H1 (cell line): ENCODE measurements around the gene KCNK4. TPM values are rescaled to one million over a fixed set of nuclear protein-coding genes. Genes with fewer than 3 reads are reported as not detected.

Experiments
- CTCF ChIA-PET: fragments of 300-600 bp; sonication (Branson Sonifier 250); formaldehyde crosslinking; loops from one replicate; lab custom pipeline; 2021; ENCODE audit not compliant: partially characterized antibody; lab: Charles Lee
- POLR2A ChIA-PET: fragments of 300-600 bp; sonication (Branson Sonifier 250); formaldehyde crosslinking; loops from one replicate; lab custom pipeline; 2021; ENCODE audit warnings: inconsistent platforms; ENCODE audit not compliant: partially characterized antibody; lab: Charles Lee
- DNase-seq, 2 experiments: peaks; one replicate each; pipeline versions ENCODE4 v3.0.0 to v3.0.0-alpha.2; 2010 to 2022; ENCODE audit warnings: low spot score in 2 of 2, low read depth in 1 of 2, mixed read lengths in 1 of 2
- FAIRE-seq: peaks from 2 replicates; lab custom pipeline; 2011; peaks lifted over from hg19 to GRCh38; lab: Jason Lieb, UNC
- H2AFZ ChIP-seq: 2 replicates; pipeline ENCODE4 v1.8.1; 2012; ENCODE audit warnings: low read length, inconsistent platforms
- H2AK5ac ChIP-seq: 2 replicates; pipeline ENCODE4 v1.6.1; 2013; ENCODE audit warnings: low read depth, low read length
- H2BK120ac ChIP-seq: replicated peaks from 2 replicates; pipeline ENCODE3; 2013; ENCODE audit warnings: low read depth, low read length, inconsistent platforms
- H2BK12ac ChIP-seq: 2 replicates; pipeline ENCODE4 v1.6.1; 2013; ENCODE audit warnings: low read depth, low read length
- H2BK15ac ChIP-seq: 2 replicates; pipeline ENCODE4 v1.6.1; 2013; ENCODE audit warnings: low read length
- H2BK20ac ChIP-seq: 2 replicates; pipeline ENCODE4 v1.6.1; 2013; ENCODE audit warnings: low read length
- H2BK5ac ChIP-seq: 2 replicates; pipeline ENCODE4 v1.6.1; 2013; ENCODE audit warnings: low read depth, low read length
- H3K14ac ChIP-seq: 2 replicates; pipeline ENCODE4 v1.6.1; 2013; ENCODE audit warnings: inconsistent platforms; ENCODE audit not compliant: insufficient read length
- H3K18ac ChIP-seq: 2 replicates; pipeline ENCODE4 v1.6.1; 2013; ENCODE audit warnings: low read length; ENCODE audit errors: extremely low read depth
- H3K23ac ChIP-seq: 2 replicates; pipeline ENCODE4 v1.6.1; 2013; ENCODE audit warnings: inconsistent platforms; ENCODE audit not compliant: insufficient read length
- H3K23me2 ChIP-seq: 2 replicates; pipeline ENCODE4 v1.6.1; 2013; ENCODE audit warnings: low read depth, low read length
- H3K27ac ChIP-seq: 2 replicates; pipeline ENCODE4 v1.6.1; 2011; ENCODE audit warnings: low read depth, low read length, inconsistent platforms
- H3K27me3 ChIP-seq, 4 experiments: replicated peaks in 1 of 4; 1 replicate in 1 of 4; 2 replicates in 3 of 4; pipeline versions ENCODE4 v1.6.1 to v1.8.1; 2011 to 2013; ENCODE audit warnings: low read length in 3 of 4, mild to moderate bottlenecking in 3 of 4, inconsistent platforms in 2 of 4, mixed read lengths in 2 of 4, moderate library complexity in 1 of 4; ENCODE audit not compliant: control insufficient read depth in 3 of 4, insufficient read depth in 3 of 4; ENCODE audit errors: extremely low read depth in 1 of 4
- H3K36me3 ChIP-seq, 4 experiments: 2 replicates each; pipeline versions ENCODE4 v1.6.1 to v1.8.1; 2011 to 2013; ENCODE audit warnings: mild to moderate bottlenecking in 4 of 4, low read length in 3 of 4, moderate library complexity in 2 of 4, control low read depth in 1 of 4, inconsistent platforms in 1 of 4; ENCODE audit not compliant: insufficient read depth in 4 of 4, control insufficient read depth in 2 of 4
- H3K4ac ChIP-seq: replicated peaks from 2 replicates; pipeline ENCODE3; 2013; ENCODE audit warnings: low read length, low read depth, mixed read lengths, inconsistent platforms; ENCODE audit not compliant: insufficient read length
- H3K4me1 ChIP-seq, 4 experiments: replicated peaks in 1 of 4; 1 replicate in 1 of 4; 2 replicates in 3 of 4; pipeline versions ENCODE4 v1.6.1 to v1.8.1; 2011 to 2013; ENCODE audit warnings: low read length in 3 of 4, inconsistent platforms in 2 of 4, mixed read lengths in 1 of 4; ENCODE audit not compliant: insufficient read depth in 4 of 4, control insufficient read depth in 3 of 4
- H3K4me2 ChIP-seq, 2 experiments: 2 replicates each; pipeline versions ENCODE4 v1.6.1 to v1.8.1; 2011 to 2013; ENCODE audit warnings: low read depth in 2 of 2, low read length in 2 of 2, control low read depth in 1 of 2, inconsistent platforms in 1 of 2, mild to moderate bottlenecking in 1 of 2; ENCODE audit not compliant: insufficient read depth in 1 of 2
- H3K4me3 ChIP-seq, 4 experiments: fragments of 200-600, 300-600 bp in 1 of 4; sonication (generic), shearing (Covaris generic), sonication (Bioruptor Twin) in 1 of 4; 2 replicates each; pipeline versions ENCODE4 v1.5.1 to v1.8.1; 2011 to 2016; ENCODE audit warnings: low read length in 4 of 4, low read depth in 3 of 4, control low read depth in 2 of 4, inconsistent platforms in 2 of 4, mild to moderate bottlenecking in 2 of 4, mixed read lengths in 1 of 4, moderate library complexity in 1 of 4; ENCODE audit not compliant: insufficient read depth in 2 of 4; ENCODE audit errors: extremely low read depth in 1 of 4
- H3K56ac ChIP-seq: replicated peaks from 2 replicates; pipeline ENCODE3; 2013; ENCODE audit warnings: low read depth, mild to moderate bottlenecking, mixed read lengths, low read length, inconsistent platforms; ENCODE audit not compliant: insufficient read length
- H3K79me1 ChIP-seq: 2 replicates; pipeline ENCODE4 v1.6.1; 2013; ENCODE audit warnings: low read depth, low read length, control low read depth
- H3K79me2 ChIP-seq, 2 experiments: 2 replicates each; pipeline versions ENCODE4 v1.6.1 to v1.8.1; 2012 to 2013; ENCODE audit warnings: low read length in 2 of 2, mild to moderate bottlenecking in 2 of 2, inconsistent platforms in 1 of 2; ENCODE audit not compliant: insufficient read depth in 2 of 2, control insufficient read depth in 1 of 2
- H3K9ac ChIP-seq, 4 experiments: replicated peaks in 1 of 4; 1 replicate in 1 of 4; 2 replicates in 3 of 4; pipeline versions ENCODE4 v1.6.1 to v1.8.1; 2011 to 2013; ENCODE audit warnings: low read depth in 3 of 4, low read length in 3 of 4, control low read depth in 2 of 4, mild to moderate bottlenecking in 2 of 4, moderate library complexity in 2 of 4, inconsistent platforms in 1 of 4; ENCODE audit errors: extremely low read depth in 1 of 4
- H3K9me3 ChIP-seq, 2 experiments: 2 replicates each; pipeline versions ENCODE4 v1.6.1 to v1.8.1; 2012 to 2013; ENCODE audit warnings: mild to moderate bottlenecking in 2 of 2, moderate library complexity in 2 of 2, control low read depth in 1 of 2, inconsistent platforms in 1 of 2, low read depth in 1 of 2, low read length in 1 of 2, mixed read lengths in 1 of 2; ENCODE audit not compliant: insufficient read depth in 2 of 2
- H4K20me1 ChIP-seq, 2 experiments: replicated peaks in 1 of 2; 2 replicates each; pipeline versions ENCODE3 to v1.8.1; 2011 to 2013; ENCODE audit warnings: inconsistent platforms in 2 of 2, low read length in 2 of 2, mild to moderate bottlenecking in 1 of 2; ENCODE audit not compliant: insufficient read depth in 2 of 2, control insufficient read depth in 1 of 2
- H4K5ac ChIP-seq: 2 replicates; pipeline ENCODE4 v1.6.1; 2013; ENCODE audit warnings: low read length, low read depth, mixed read lengths, inconsistent platforms; ENCODE audit not compliant: insufficient read length
- H4K8ac ChIP-seq: 2 replicates; pipeline ENCODE4 v1.8.0; 2013; ENCODE audit warnings: mild to moderate bottlenecking, moderate library complexity, low read length, inconsistent platforms; ENCODE audit not compliant: insufficient read depth; ENCODE audit errors: extremely low read depth
- H4K91ac ChIP-seq: replicated peaks from 2 replicates; pipeline ENCODE3; 2013; ENCODE audit warnings: low read length, mixed read lengths, inconsistent platforms; ENCODE audit not compliant: insufficient read length
- CHD2 ChIP-seq: IDR thresholded peaks from 2 replicates; pipeline ENCODE4 v1.6.1; 2012; ENCODE audit warnings: low read length, improper control_type of control experiment
- EP300 ChIP-seq, 2 experiments: IDR thresholded peaks; 1 replicate in 1 of 2; 2 replicates in 1 of 2; pipeline ENCODE4 v1.6.1; 2011 to 2012; ENCODE audit warnings: low read depth in 2 of 2, low read length in 2 of 2, mild to moderate bottlenecking in 2 of 2, borderline replicate concordance in 1 of 2, inconsistent platforms in 1 of 2, moderate library complexity in 1 of 2
- GABPA ChIP-seq: IDR thresholded peaks from 2 replicates; pipeline ENCODE4 v1.6.1; 2011; ENCODE audit warnings: mild to moderate bottlenecking, low read length, moderate library complexity, borderline replicate concordance; ENCODE audit not compliant: insufficient read depth
- HDAC6 ChIP-seq: IDR thresholded peaks from one replicate; pipeline ENCODE4 v1.7.1; 2012; ENCODE audit warnings: low read depth, mild to moderate bottlenecking, inconsistent platforms, low read length, moderate library complexity
- PHF8 ChIP-seq: fragments of 200-600 bp; sonication (generic); conservative IDR thresholded peaks from 2 replicates; pipeline ENCODE4 v1.7.1; 2012; ENCODE audit warnings: low read depth, mild to moderate bottlenecking, inconsistent platforms, low read length, moderate library complexity
- POU5F1 ChIP-seq: IDR thresholded peaks from 2 replicates; pipeline ENCODE4 v1.6.1; 2011; ENCODE audit warnings: low read depth, mild to moderate bottlenecking, low read length, moderate library complexity
- SIN3A ChIP-seq, 2 experiments: IDR thresholded peaks in 1 of 2; conservative IDR thresholded peaks in 1 of 2; 2 replicates each; pipeline ENCODE4 v1.6.1; 2011 to 2012; ENCODE audit warnings: low read length in 2 of 2, improper control_type of control experiment in 1 of 2, low read depth in 1 of 2, mild to moderate bottlenecking in 1 of 2
- SP4 ChIP-seq: IDR thresholded peaks from 2 replicates; pipeline ENCODE4 v1.6.1; 2012; ENCODE audit warnings: low read length, inconsistent platforms
- TAF1 ChIP-seq: IDR thresholded peaks from 2 replicates; pipeline ENCODE4 v1.6.1; 2011; ENCODE audit warnings: mild to moderate bottlenecking, low read depth, low read length
- USF2 ChIP-seq: IDR thresholded peaks from 2 replicates; pipeline ENCODE4 v1.6.1; 2011; ENCODE audit warnings: low read length, improper control_type of control experiment
- WGBS, 2 experiments: shearing (Covaris generic) in 1 of 2; methylation state at CpG; one replicate each; pipeline versions ENCODE4 v1.1.6 to v1.1.7; 2013 to 2015; ENCODE audit warnings: low lambda C conversion rate in 2 of 2, mixed read lengths in 2 of 2, inconsistent platforms in 1 of 2, low coverage in 1 of 2, missing lambda C conversion rate in 1 of 2; ENCODE audit not compliant: insufficient replicate concordance in 2 of 2, insufficient coverage in 1 of 2, insufficient read length in 1 of 2; ENCODE audit errors: extremely low coverage in 1 of 2, missing lambda C conversion rate in 1 of 2; 5-methylcytosine and 5-hydroxymethylcytosine counted together
- polyA plus RNA-seq, 7 experiments: library from polyadenylated mRNA; depleted of rRNA in 3 of 7; stranded (reverse) in 5 of 7; unstranded in 2 of 7; fragments of >200 nt in 5 of 7; fragments of 200-250 nt in 2 of 7; gene quantifications; 1 replicate in 5 of 7; 2 replicates in 1 of 7; 4 replicates in 1 of 7; pipeline versions ENCODE4 v1.2.1 to v1.2.3, GENCODE V29; 2011 to 2013; ENCODE audit warnings: missing spikeins in 2 of 7, mixed read lengths in 2 of 7
- total RNA-seq: library from RNA; stranded (reverse); fragmentation: NEBNext Ultra II Directional; extraction: Animal tissue kit (Norgen Biotek cat#: 25700); gene quantifications from 2 replicates; pipeline ENCODE4 v1.2.1, GENCODE V29; 2021

The KCNK4 gene
- total and polyA plus RNA-seq, 2 of the 8 experiments (the other 6 are each of a cell fraction or from before 2014, with no cell fraction given): 0.19 TPM; not detected in 1

DNA sequence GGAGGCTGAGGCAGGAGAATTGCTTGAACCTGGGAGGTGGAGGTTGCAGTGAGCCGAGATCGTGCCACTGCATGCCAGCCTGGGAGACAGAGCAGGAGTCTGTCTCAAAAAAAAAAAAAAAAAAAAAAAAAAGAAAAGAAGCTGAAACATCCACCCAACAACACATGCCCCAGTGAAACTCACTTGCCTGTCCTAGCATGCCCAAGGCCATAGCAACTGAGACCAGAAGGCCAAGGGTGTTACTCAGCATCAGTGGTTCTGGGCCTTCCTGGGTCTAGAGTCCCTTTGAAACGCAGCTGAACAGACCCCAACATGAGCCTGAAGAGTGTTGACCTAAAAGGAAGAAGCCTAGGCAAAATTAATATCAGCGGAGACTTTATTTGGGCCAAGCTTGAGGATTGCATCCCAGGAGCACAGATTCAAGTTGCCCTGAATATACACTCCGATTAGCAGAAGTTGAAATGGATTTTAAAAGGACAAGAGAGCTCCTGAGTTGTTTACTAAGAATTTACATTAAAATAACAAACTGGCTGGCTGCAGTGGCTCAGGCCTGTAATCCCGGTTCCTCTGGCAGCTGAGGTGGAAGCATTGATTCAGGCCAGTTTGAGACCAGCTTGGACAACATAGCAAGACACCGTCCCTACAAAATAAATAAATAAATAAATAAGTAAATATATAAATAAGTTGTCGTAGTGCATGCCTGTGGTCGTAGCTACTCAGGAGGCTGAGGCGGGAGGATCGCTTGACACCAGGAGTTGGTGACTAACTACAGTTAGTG lies 33.8 kb downstream of the KCNK4 start:
- FAIRE-seq: no peak
- TF ChIP-seq HDAC6 (no peak), SIN3A (conservative IDR thresholded peaks at IDR 0.05 in 1 of 2, IDR thresholded peaks at IDR 0.05 in 1 of 2; ENCODE audit: low read depth in 1 of 2, low read length in 2 of 2) (no peak), TAF1 (no peak), SP4 (no peak), GABPA (no peak), POU5F1 (no peak), EP300 (IDR thresholded peaks at IDR 0.05; ENCODE audit: borderline replicate concordance in 1 of 2, low read depth in 2 of 2, low read length in 2 of 2) (no peak), PHF8 (no peak), USF2 (no peak), CHD2 (no peak)

More for the DNA sequence above, 33.8 kb downstream of the KCNK4 start:
- CTCF ChIA-PET: interaction anchor here (0.6 to 37.6 kb wide), 10 partner anchors 11 to 233 kb away, joined by 3 to 614 read pairs (median 4); partner anchors contain the start of genes CATSPERZ, CCDC88B, ESRRA and PRDX5
- no peak overlapping the region for H3K56ac ChIP-seq
- POLR2A ChIA-PET: interaction anchor here (0.6 to 2.0 kb wide), 5 partner anchors 8 to 129 kb away, joined by 3 to 7 read pairs (median 4); partner anchors contain the start of genes CCDC88B, PRDX5 and TRMT112
- H3K23ac ChIP-seq: no peak overlapping the region
- no peak overlapping the region for H2AFZ ChIP-seq
- peak overlapping the region in 1 of 4 experiments; percentile 38; a peak in 1 of 7 replicates for H3K9ac ChIP-seq
- H4K5ac ChIP-seq: no peak overlapping the region
- peak overlapping the region in 1 of 2 experiments; percentile 10; a peak in 1 of 4 replicates for H3K4me2 ChIP-seq
- no peaks in the 10 kb centered on the region for H3K27me3 ChIP-seq
- H4K20me1 ChIP-seq: peaks cover 0 to 3% of the 10 kb centered on the region in 2 experiments
- no peaks in the 10 kb centered on the region for H3K23me2 ChIP-seq
- no peak overlapping the region for H3K4ac ChIP-seq
- H4K8ac ChIP-seq: no peak overlapping the region
- H3K27ac ChIP-seq: peak overlapping the region; percentile 45; the same call in 1 of the 2 replicates
- 85% methylated on average over 11 of the region's 11 CpGs; no CpG with 5 or more reads in 1 of the 2 experiments for WGBS, 2 experiments
- H3K14ac ChIP-seq: no peak overlapping the region
- peak overlapping the region; percentile 43; the same call in 1 of the 2 replicates for H3K18ac ChIP-seq
- no peak overlapping the region; a peak in 2 of 8 replicates for H3K4me3 ChIP-seq
- no peak overlapping the region for H2BK15ac ChIP-seq
- no peak overlapping the region for H4K91ac ChIP-seq
- 0 out of 2 replicates have a peak overlapping the region, but pooled peaks have one; percentile 65 for H2AK5ac ChIP-seq
- no peak overlapping the region for H2BK120ac ChIP-seq
- no peaks in the 10 kb centered on the region for H3K79me1 ChIP-seq
- no peaks in the 10 kb centered on the region for H3K79me2 ChIP-seq
- H2BK5ac ChIP-seq: peak overlapping the region; percentile 75
- no peak overlapping the region for H2BK20ac ChIP-seq
- DNase-seq: no peak
- H3K4me1 ChIP-seq: peaks cover 0 to 10% (median 4%) of the 10 kb centered on the region in 4 experiments; a peak in 4 of 7 replicates
- no peaks in the 10 kb centered on the region for H3K9me3 ChIP-seq
- H2BK12ac ChIP-seq: no peak overlapping the region
- peaks cover 0 to 16% (median 3%) of the 10 kb centered on the region in 4 experiments; a peak in 5 of 8 replicates for H3K36me3 ChIP-seq
